IMR-90 (cell line): ENCODE data around the gene GRID1. TPM values are rescaled to one million over a fixed set of nuclear protein-coding genes. Genes with fewer than 3 reads are reported as not detected.

ENCODE experiments used
- ATAC-seq: fragments of 200-7000 bp; cut with Tn5 transposase; 2 replicates; pipeline ENCODE4 v1.9.1; 2020; ENCODE audit warnings: low read depth, mild to moderate bottlenecking, moderate library complexity
- BruUV-seq: library from RNA; stranded (reverse); fragments of 400-500 nt; replicated peaks from 2 replicates; lab custom pipeline; 2021; lab: Mats Ljungman, UMichigan
- CTCF ChIA-PET: fragments of 300-600 bp; formaldehyde crosslinking; extraction: SDS; loops from one replicate; lab custom pipeline; 2021; ENCODE audit warnings: antibody characterized with exemption; lab: Yijun Ruan, JAX
- POLR2A ChIA-PET: fragments of 300-600 bp; sonication (Branson Sonifier 250); formaldehyde crosslinking; loops from one replicate; lab custom pipeline; 2022; ENCODE audit warnings: antibody characterized with exemption; ENCODE audit not compliant: unreplicated experiment; lab: Charles Lee
- DNase-seq: peaks from one replicate; pipeline ENCODE4 v3.0.0; 2013
- H2AFZ ChIP-seq: replicated peaks from 2 replicates; pipeline ENCODE3; 2013; ENCODE audit warnings: low read length, mild to moderate bottlenecking; ENCODE audit not compliant: poor library complexity
- H2AK5ac ChIP-seq: 2 replicates; pipeline ENCODE4 v1.6.1; 2013; ENCODE audit warnings: low read depth, low read length, inconsistent platforms
- H2AK9ac ChIP-seq: replicated peaks from 2 replicates; pipeline ENCODE3; 2013; ENCODE audit warnings: mild to moderate bottlenecking, low read depth, low read length, moderate library complexity; ENCODE audit not compliant: poor library complexity
- H2BK120ac ChIP-seq: 2 replicates; pipeline ENCODE4 v1.6.1; 2013; ENCODE audit warnings: low read depth, low read length, inconsistent platforms
- H2BK15ac ChIP-seq: 3 replicates; pipeline ENCODE4 v1.6.1; 2013; ENCODE audit warnings: low read depth, low read length, inconsistent platforms
- H2BK20ac ChIP-seq: 2 replicates; pipeline ENCODE4 v1.6.1; 2013; ENCODE audit warnings: low read depth, mild to moderate bottlenecking, inconsistent platforms, low read length, moderate library complexity
- H2BK5ac ChIP-seq: 2 replicates; pipeline ENCODE4 v1.6.1; 2013; ENCODE audit warnings: mild to moderate bottlenecking, low read depth, low read length, inconsistent platforms; ENCODE audit not compliant: poor library complexity, severe bottlenecking
- H3K14ac ChIP-seq: replicated peaks from 2 replicates; pipeline ENCODE4 v1.6.1; 2013; ENCODE audit warnings: low read depth, low read length, inconsistent platforms
- H3K18ac ChIP-seq: 2 replicates; pipeline ENCODE4 v1.6.1; 2013; ENCODE audit warnings: low read depth, low read length, control low read depth
- H3K23ac ChIP-seq: 2 replicates; pipeline ENCODE4 v1.6.1; 2013; ENCODE audit warnings: low read depth, low read length, inconsistent platforms
- H3K27ac ChIP-seq: 2 replicates; pipeline ENCODE4 v1.5.1; 2013; ENCODE audit warnings: mild to moderate bottlenecking, control low read depth, low read length; ENCODE audit not compliant: insufficient read depth
- H3K27me3 ChIP-seq: 2 replicates; pipeline ENCODE4 v1.6.1; 2013; ENCODE audit warnings: low read length; ENCODE audit not compliant: control insufficient read depth, insufficient read depth
- H3K36me3 ChIP-seq: 2 replicates; pipeline ENCODE4 v1.6.1; 2013; ENCODE audit warnings: low read length, mixed read lengths; ENCODE audit not compliant: control insufficient read depth, insufficient read depth
- H3K4ac ChIP-seq: 2 replicates; pipeline ENCODE4 v1.6.1; 2013; ENCODE audit warnings: low read depth, low read length, inconsistent platforms
- H3K4me1 ChIP-seq: 2 replicates; pipeline ENCODE4 v1.6.1; 2013; ENCODE audit warnings: low read length, mixed read lengths; ENCODE audit not compliant: control insufficient read depth, insufficient read depth
- H3K4me2 ChIP-seq: 2 replicates; pipeline ENCODE4 v1.6.1; 2013; ENCODE audit warnings: low read depth, mild to moderate bottlenecking, control low read depth, low read length, moderate library complexity
- H3K4me3 ChIP-seq: 2 replicates; pipeline ENCODE4 v1.5.1; 2013; ENCODE audit warnings: low read depth, mild to moderate bottlenecking, control low read depth, low read length, moderate library complexity; ENCODE audit not compliant: insufficient read depth
- H3K56ac ChIP-seq: 2 replicates; pipeline ENCODE4 v1.6.1; 2013; ENCODE audit warnings: low read length, inconsistent platforms; ENCODE audit not compliant: insufficient read depth; ENCODE audit errors: extremely low read depth
- H3K79me1 ChIP-seq, 2 experiments: 2 replicates each; pipeline ENCODE4 v1.6.1; 2013; ENCODE audit warnings: low read length in 2 of 2, inconsistent platforms in 1 of 2, low read depth in 1 of 2
- H3K9ac ChIP-seq: 2 replicates; pipeline ENCODE4 v1.6.1; 2013; ENCODE audit warnings: low read depth, low read length, control low read depth
- H3K9me1 ChIP-seq: 2 replicates; pipeline ENCODE4 v1.6.1; 2013; ENCODE audit warnings: low read length, inconsistent platforms; ENCODE audit not compliant: insufficient read depth
- H3K9me3 ChIP-seq: 2 replicates; pipeline ENCODE4 v1.6.1; 2013; ENCODE audit warnings: low read length; ENCODE audit not compliant: control insufficient read depth, insufficient read depth
- H4K20me1 ChIP-seq: 2 replicates; pipeline ENCODE4 v1.6.1; 2013; ENCODE audit warnings: low read length, inconsistent platforms; ENCODE audit not compliant: insufficient read depth
- H4K5ac ChIP-seq: 2 replicates; pipeline ENCODE4 v1.6.1; 2013; ENCODE audit warnings: mild to moderate bottlenecking, low read depth, low read length, control low read depth
- H4K8ac ChIP-seq, 2 experiments: 2 replicates each; pipeline ENCODE4 v1.6.1; 2013; ENCODE audit warnings: low read depth in 2 of 2, low read length in 2 of 2, control low read depth in 1 of 2, inconsistent platforms in 1 of 2
- H4K91ac ChIP-seq: 2 replicates; pipeline ENCODE4 v1.6.1; 2013; ENCODE audit warnings: low read depth, low read length, inconsistent platforms; ENCODE audit not compliant: insufficient read depth
- BHLHE40 ChIP-seq: fragments of 150-350 bp; IDR thresholded peaks from 2 replicates; pipeline ENCODE4 v1.6.1; 2016; ENCODE audit warnings: mild to moderate bottlenecking, low read depth, low read length
- CEBPB ChIP-seq: IDR thresholded peaks from 2 replicates; pipeline ENCODE4 v1.6.1; 2012; ENCODE audit warnings: low read depth, low read length, improper control_type of control experiment
- MAFK ChIP-seq: IDR thresholded peaks from 2 replicates; pipeline ENCODE4 v1.6.1; 2012; ENCODE audit warnings: low read depth, low read length, improper control_type of control experiment
- RFX5 ChIP-seq: IDR thresholded peaks from 2 replicates; pipeline ENCODE4 v1.8.0; 2012; ENCODE audit warnings: low read depth, mild to moderate bottlenecking, low read length, moderate library complexity
- SMC3 ChIP-seq: fragments of 150-350 bp; IDR thresholded peaks from 2 replicates; pipeline ENCODE4 v1.6.1; 2016; ENCODE audit warnings: low read depth, mild to moderate bottlenecking, antibody characterized with exemption, low read length, moderate library complexity
- WGBS, 2 experiments: methylation state at CpG; one replicate each; pipeline versions ENCODE4 v1.1.5 to v1.1.7; 2013; ENCODE audit warnings: missing lambda C conversion rate in 2 of 2; ENCODE audit not compliant: insufficient read length in 1 of 2; ENCODE audit errors: extremely low coverage in 2 of 2; 5-methylcytosine and 5-hydroxymethylcytosine counted together
- dilution Hi-C: fragments of 300-500 bp; cut with HindIII; formaldehyde crosslinking; loops from one replicate; pipeline ENCODE4 v1.14.3; 2018; ENCODE audit warnings: low sequenced_read_pairs; ENCODE audit not compliant: unreplicated experiment
- in situ Hi-C: fragments of 300-500 bp; cut with MboI; formaldehyde crosslinking; loops from 3 replicates; pipeline ENCODE4 v1.14.3; 2019; ENCODE audit warnings: low sequenced_read_pairs, inconsistent platforms, mixed read lengths
- intact Hi-C: fragments of 100-400 bp; cut with micrococcal nuclease; formaldehyde crosslinking; loops from 2 replicates; pipeline ENCODE4 v1.10.0; 2022
- polyA plus RNA-seq, 3 experiments: library from polyadenylated mRNA; depleted of rRNA; stranded (reverse); fragments of >200 nt; gene quantifications; 2 replicates each; pipeline ENCODE4 v1.2.3, GENCODE V29; 2012; ENCODE audit warnings: low replicate concordance in 1 of 3
- total RNA-seq: library from RNA; depleted of rRNA; stranded (reverse); fragments of >200 nt; gene quantifications from 2 replicates; pipeline ENCODE4 v1.2.3, GENCODE V29; 2012
- TF ChIP-seq, protein P1 (sequence below): fragments of 150-350 bp; IDR thresholded peaks from 2 replicates; pipeline ENCODE4 v1.6.1; 2017; ENCODE audit warnings: mild to moderate bottlenecking, antibody characterized with exemption, low read length, low read depth

Gene GRID1
- total and polyA plus RNA-seq, 2 of the 4 experiments (the other 2 are of a cell fraction): not detected

DNA sequence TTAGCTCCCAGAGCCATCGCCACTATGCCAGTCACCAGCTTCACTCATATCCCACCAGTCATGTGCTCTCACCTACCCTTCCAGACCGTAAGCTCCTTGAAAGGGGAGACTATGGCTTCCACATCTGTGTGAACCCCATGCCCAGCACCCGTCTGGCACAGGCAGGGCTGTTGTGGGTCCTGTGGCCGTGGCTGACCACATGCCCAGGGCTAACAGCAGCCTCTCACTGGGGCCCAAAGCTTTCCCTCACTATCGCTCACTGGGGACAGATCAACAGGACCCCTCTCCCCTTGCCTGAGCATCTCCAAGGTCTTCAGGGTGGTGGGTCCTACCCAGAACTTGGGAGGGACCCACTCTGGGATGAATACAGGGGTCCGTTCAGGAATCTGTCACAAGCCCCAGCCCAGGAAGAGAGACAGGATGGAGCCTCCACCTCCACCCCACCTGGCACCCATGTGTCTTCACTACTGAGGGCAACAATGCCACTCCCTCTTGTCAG is 303.9 kb downstream of the GRID1 start:
- no peak overlapping the region for H3K14ac ChIP-seq
- ATAC-seq (no peak), DNase-seq (no peak)
- no peak overlapping the region for H4K5ac ChIP-seq
- no peak for TF ChIP-seq MAFK
- no peak for TF ChIP-seq SMC3
- TF ChIP-seq BHLHE40: no peak
- TF ChIP-seq RFX5: no peak
- TF ChIP-seq CEBPB: no peak
- TF ChIP-seq, protein P1, sequence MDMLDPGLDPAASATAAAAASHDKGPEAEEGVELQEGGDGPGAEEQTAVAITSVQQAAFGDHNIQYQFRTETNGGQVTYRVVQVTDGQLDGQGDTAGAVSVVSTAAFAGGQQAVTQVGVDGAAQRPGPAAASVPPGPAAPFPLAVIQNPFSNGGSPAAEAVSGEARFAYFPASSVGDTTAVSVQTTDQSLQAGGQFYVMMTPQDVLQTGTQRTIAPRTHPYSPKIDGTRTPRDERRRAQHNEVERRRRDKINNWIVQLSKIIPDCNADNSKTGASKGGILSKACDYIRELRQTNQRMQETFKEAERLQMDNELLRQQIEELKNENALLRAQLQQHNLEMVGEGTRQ: no peak
- H3K27ac ChIP-seq: no peak overlapping the region
- intact Hi-C loops: no loop called here
- CTCF ChIA-PET: no interaction called here
- BruUV-seq: no TSS peak
- H3K4ac ChIP-seq: no peak overlapping the region
- POLR2A ChIA-PET: no interaction called here
- dilution Hi-C loops: no loop called here
- no peaks in the 10 kb centered on the region for H3K9me1 ChIP-seq
- H3K36me3 ChIP-seq: no peaks in the 10 kb centered on the region
- no peak overlapping the region for H4K91ac ChIP-seq
- no peak overlapping the region for H3K4me2 ChIP-seq
- H3K9me3 ChIP-seq: peaks cover 3% of the 10 kb centered on the region; the same call in 1 of the 2 replicates
- H3K18ac ChIP-seq: no peak overlapping the region
- no peak overlapping the region for H4K8ac ChIP-seq
- no peak overlapping the region for H3K56ac ChIP-seq
- no peak overlapping the region for H3K9ac ChIP-seq
- H2BK120ac ChIP-seq: no peak overlapping the region
- H3K4me3 ChIP-seq: no peak overlapping the region
- no peak overlapping the region for H2BK15ac ChIP-seq
- H3K4me1 ChIP-seq: no peaks in the 10 kb centered on the region
- H2AK9ac ChIP-seq: no peak overlapping the region
- in situ Hi-C loops: no loop called here
- no peak overlapping the region for H2AFZ ChIP-seq
- 10% methylated on average over 2 of the region's 6 CpGs; no CpG with 5 or more reads in 1 of the 2 experiments for WGBS, 2 experiments
- no peak overlapping the region for H3K23ac ChIP-seq
- H2BK5ac ChIP-seq: no peak overlapping the region
- no peak overlapping the region for H2BK20ac ChIP-seq
- no peaks in the 10 kb centered on the region for H3K79me1 ChIP-seq
- H4K20me1 ChIP-seq: no peaks in the 10 kb centered on the region
- no peak overlapping the region for H2AK5ac ChIP-seq
- H3K27me3 ChIP-seq: no peaks in the 10 kb centered on the region
